Measurements from ENCODE around the gene POR. TPM values are rescaled to one million over a fixed set of nuclear protein-coding genes. Genes with fewer than 3 reads are reported as not detected.

The POR gene
- polyA plus RNA-seq, 6 donors from 2014 or later: 7.6 to 50.0 (median 35.4) TPM

- DNase-seq: no peak
- Mint-ChIP-seq H3K4me1 (peaks cover 4 to 12% (median 11%) of the 10 kb centered on the region in 3 donors), H3K4me3 (no peak overlapping the region), H3K36me3 (peaks cover 7 to 10% of the 10 kb centered on the region in 2 donors), H3K9me3 (peaks cover 0 to 5% (median 0%) of the 10 kb centered on the region in 7 donors), H3K27ac (peak overlapping the region in 2 of 6 donors; percentile 61 to 77), H3K27me3 (no peaks in the 10 kb centered on the region)
- ATAC-seq (ENCODE audit: low read depth in 2 of 2): no peak
Measured at GRCh38 chr7:75937958-75938786, 23.2 kb downstream of the POR start.

DNA sequence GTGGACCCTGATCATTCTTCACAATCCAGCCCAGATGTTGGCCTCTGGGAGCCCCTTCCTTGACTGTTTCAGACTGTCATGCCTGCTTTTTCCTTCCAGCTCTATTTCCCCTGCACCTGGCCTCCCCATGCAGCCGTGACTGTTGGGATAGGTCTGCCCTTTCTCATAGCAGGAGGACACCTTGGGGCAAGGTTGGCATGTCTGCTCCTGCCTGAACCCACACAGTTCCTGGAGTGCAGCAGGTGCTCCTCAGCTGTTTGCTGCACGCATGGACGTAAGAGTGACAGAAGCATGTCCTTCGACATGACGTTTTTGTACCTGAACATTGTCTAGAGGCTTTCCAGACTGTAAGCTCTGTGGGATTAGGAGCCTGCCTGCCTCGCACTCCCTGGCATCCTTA lies 24.0 kb downstream of the POR start:
- Mint-ChIP-seq H3K9me3 (peaks cover 0 to 5% (median 0%) of the 10 kb centered on the region in 7 donors), H3K36me3 (peaks cover 5 to 6% of the 10 kb centered on the region in 2 donors), H3K27me3 (no peaks in the 10 kb centered on the region), H3K4me1 (peaks cover 4 to 9% (median 6%) of the 10 kb centered on the region in 3 donors), H3K27ac (no peak overlapping the region), H3K4me3 (no peak overlapping the region)
- ATAC-seq (ENCODE audit: low read depth in 2 of 2) (no peak), DNase-seq (no peak)

- Mint-ChIP-seq H3K9me3 (no peaks in the 10 kb centered on the region), H3K4me1 (peaks cover 9 to 16% (median 13%) of the 10 kb centered on the region in 3 donors), H3K4me3 (no peak overlapping the region), H3K27me3 (no peaks in the 10 kb centered on the region), H3K27ac (no peak overlapping the region), H3K36me3 (no peaks in the 10 kb centered on the region)
- ATAC-seq (ENCODE audit: low read depth in 2 of 2) (no peak), DNase-seq (no peak)
Measured at GRCh38 chr7:75943864-75944263, 28.9 kb downstream of the POR start.

DNA sequence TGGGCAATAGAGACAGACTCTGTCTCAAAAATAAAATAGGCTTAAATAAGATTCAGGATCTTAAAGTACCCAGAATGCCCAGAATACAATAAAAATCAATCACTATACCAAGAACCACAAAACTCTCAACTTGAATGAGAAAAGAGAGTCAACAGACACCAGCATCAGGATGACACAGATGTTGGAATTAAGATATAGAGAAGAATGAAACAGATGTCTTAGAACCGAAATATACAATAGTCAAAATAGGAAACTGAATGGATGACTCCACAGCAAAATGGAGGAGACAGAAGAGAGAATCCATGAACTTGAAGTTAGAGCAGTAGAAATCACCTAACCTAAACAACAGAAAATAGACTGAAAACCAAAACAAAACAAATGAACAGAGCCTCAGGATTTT lies 29.6 kb downstream of the POR start:
- no peaks in the 10 kb centered on the region for H3K36me3 Mint-ChIP-seq
- H3K4me3 Mint-ChIP-seq: no peak overlapping the region
- H3K9me3 Mint-ChIP-seq: no peaks in the 10 kb centered on the region

DNA sequence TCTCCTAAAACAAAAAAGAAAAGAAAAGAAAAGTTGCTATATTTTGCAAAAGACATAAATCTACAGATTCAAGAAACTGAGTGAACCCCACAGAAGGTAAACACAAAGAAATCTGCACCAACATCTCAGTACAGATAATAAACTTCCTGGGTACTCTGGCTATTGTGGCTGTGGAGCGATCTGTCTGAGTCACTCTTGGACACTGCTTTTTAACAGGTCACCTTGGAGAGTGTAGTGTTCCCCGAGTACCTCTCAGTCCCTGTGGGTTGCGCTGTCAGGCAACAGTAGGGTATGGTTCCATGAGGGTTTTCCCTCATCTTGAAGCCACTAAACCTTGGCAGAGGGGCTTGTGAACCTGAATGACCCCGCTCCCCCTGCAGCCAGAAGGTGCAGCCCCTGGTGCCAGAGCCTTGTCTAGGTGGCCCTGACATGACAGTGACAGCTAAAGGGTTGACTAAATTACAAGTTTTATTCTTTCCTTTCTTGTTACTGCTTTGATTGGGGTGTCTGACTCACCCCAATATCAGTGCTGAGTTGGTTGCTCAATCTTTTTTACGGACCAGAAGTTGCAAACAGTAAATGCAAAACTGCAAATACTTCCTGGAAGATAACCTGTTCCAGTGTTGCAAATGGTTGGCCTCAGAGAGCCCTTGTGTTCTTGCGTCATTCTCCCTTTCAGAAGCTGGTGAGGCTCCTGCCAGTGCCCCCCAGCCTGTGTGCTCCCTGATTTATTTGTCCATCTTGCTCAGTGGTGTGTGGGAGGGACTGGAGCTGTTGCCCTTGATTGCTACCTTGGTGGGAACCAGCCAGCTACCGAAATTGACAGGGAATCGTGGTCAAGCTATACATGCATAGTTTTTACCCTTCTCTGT lies 30.6 kb downstream of the POR start:
- Mint-ChIP-seq H3K9me3 (no peaks in the 10 kb centered on the region), H3K36me3 (no peaks in the 10 kb centered on the region), H3K27ac (peak overlapping the region in 2 of 6 donors; percentile 27 to 64), H3K4me3 (no peak overlapping the region), H3K4me1 (peaks cover 9 to 16% (median 16%) of the 10 kb centered on the region in 3 donors), H3K27me3 (no peaks in the 10 kb centered on the region)
- no peak for ATAC-seq (ENCODE audit: low read depth in 2 of 2)
- DNase-seq: no peak

More for the DNA sequence above, 29.6 kb downstream of the POR start:
- ATAC-seq (ENCODE audit: low read depth in 2 of 2): no peak
- peaks cover 9 to 16% (median 13%) of the 10 kb centered on the region in 3 donors for H3K4me1 Mint-ChIP-seq
- DNase-seq: no peak
- peak overlapping the region in 2 of 6 donors; percentile 35 to 51 for H3K27ac Mint-ChIP-seq
- H3K27me3 Mint-ChIP-seq: no peaks in the 10 kb centered on the region

GRCh38 chr7:75946207-75946855 lies 31.4 kb downstream of the POR start:
- no peaks in the 10 kb centered on the region for H3K27me3 Mint-ChIP-seq
- H3K36me3 Mint-ChIP-seq: no peaks in the 10 kb centered on the region
- peaks cover 9 to 16% (median 16%) of the 10 kb centered on the region in 3 donors for H3K4me1 Mint-ChIP-seq
- peak overlapping the region in 1 of 6 donors; percentile 64 for H3K27ac Mint-ChIP-seq
- no peak overlapping the region for H3K4me3 Mint-ChIP-seq
- no peaks in the 10 kb centered on the region for H3K9me3 Mint-ChIP-seq
- DNase-seq (no peak), ATAC-seq (ENCODE audit: low read depth in 2 of 2) (no peak)

DNA sequence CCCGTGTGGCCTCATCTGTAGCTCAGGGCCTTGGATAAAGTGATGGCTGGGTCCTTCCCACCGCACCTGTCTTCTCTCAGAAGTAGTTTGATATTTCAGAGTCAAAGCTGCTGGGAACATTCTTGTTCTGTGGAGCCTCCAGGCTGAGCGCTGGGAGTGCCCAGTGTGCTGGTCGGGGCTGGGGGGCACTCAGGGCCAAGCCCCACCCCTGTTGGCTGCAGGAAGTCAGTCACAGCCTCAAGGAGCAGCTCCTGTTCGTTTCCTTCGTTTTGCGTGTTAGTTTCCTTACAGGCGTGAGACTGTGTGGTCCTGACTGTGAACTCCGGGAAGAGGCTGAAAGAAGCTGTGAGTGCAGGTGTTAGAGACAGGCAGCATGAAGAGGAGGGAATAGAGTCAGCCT lies 33.2 kb downstream of the POR start:
- H3K4me3 Mint-ChIP-seq: no peak overlapping the region
- no peak for DNase-seq
- H3K27me3 Mint-ChIP-seq: no peaks in the 10 kb centered on the region
- ATAC-seq (ENCODE audit: low read depth in 2 of 2): no peak
- H3K9me3 Mint-ChIP-seq: no peaks in the 10 kb centered on the region
- H3K27ac Mint-ChIP-seq: peak overlapping the region in 2 of 6 donors; percentile 20 to 47
- peaks cover 9 to 16% (median 16%) of the 10 kb centered on the region in 3 donors for H3K4me1 Mint-ChIP-seq
- no peaks in the 10 kb centered on the region for H3K36me3 Mint-ChIP-seq

DNA sequence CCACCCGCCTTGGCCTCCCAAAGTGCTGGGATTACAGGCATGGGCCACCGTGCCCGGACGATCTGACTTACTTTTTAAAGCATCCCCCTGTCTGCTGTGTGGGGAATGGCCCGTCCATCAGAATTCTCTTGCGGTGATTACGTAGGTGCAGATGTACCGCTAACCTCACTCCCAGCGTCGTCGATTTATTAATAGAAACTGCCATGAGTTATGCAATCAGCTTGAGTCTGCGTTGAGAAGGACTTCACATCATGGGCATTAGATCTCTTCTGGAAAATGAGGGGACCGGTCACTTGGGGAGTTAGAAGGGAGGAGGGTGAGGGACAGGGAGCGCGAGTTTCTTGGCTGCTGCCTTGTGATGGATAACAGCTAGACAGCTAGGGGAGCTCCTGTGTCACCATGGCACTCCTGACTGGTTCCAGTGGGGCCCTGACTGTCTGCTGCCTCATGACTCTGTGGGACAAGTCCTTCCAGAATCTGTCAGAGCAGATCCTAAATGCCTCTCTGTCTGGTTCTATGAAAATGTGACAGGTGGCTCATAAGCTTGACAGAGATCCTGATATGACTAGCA lies 35.2 kb downstream of the POR start:
- Mint-ChIP-seq H3K27me3 (no peaks in the 10 kb centered on the region), H3K27ac (peak overlapping the region in 1 of 6 donors; percentile 21)

GRCh38 chr7:75951506-75951905 lies 36.6 kb downstream of the POR start:
- Mint-ChIP-seq H3K27me3 (no peaks in the 10 kb centered on the region), H3K27ac (no peak overlapping the region), H3K9me3 (no peaks in the 10 kb centered on the region), H3K36me3 (peaks cover 0 to 9% of the 10 kb centered on the region in 2 donors), H3K4me3 (no peak overlapping the region), H3K4me1 (peaks cover 3 to 16% (median 8%) of the 10 kb centered on the region in 3 donors)
- DNase-seq (no peak), ATAC-seq (ENCODE audit: low read depth in 2 of 2) (no peak)

More for the DNA sequence above, 35.2 kb downstream of the POR start:
- Mint-ChIP-seq H3K36me3 (peaks cover 0 to 3% of the 10 kb centered on the region in 2 donors), H3K4me1 (peaks cover 6 to 16% (median 8%) of the 10 kb centered on the region in 3 donors), H3K4me3 (no peak overlapping the region), H3K9me3 (no peaks in the 10 kb centered on the region)
- ATAC-seq (ENCODE audit: low read depth in 2 of 2): no peak
- DNase-seq: no peak

- Mint-ChIP-seq H3K27ac (no peak overlapping the region), H3K4me3 (no peak overlapping the region), H3K4me1 (peaks cover 0 to 12% (median 3%) of the 10 kb centered on the region in 3 donors), H3K36me3 (peaks cover 0 to 13% of the 10 kb centered on the region in 2 donors), H3K9me3 (no peaks in the 10 kb centered on the region), H3K27me3 (no peaks in the 10 kb centered on the region)
- ATAC-seq (ENCODE audit: low read depth in 2 of 2): no peak
- DNase-seq: no peak
Measured at GRCh38 chr7:75953431-75953830, 38.5 kb downstream of the POR start.

DNA sequence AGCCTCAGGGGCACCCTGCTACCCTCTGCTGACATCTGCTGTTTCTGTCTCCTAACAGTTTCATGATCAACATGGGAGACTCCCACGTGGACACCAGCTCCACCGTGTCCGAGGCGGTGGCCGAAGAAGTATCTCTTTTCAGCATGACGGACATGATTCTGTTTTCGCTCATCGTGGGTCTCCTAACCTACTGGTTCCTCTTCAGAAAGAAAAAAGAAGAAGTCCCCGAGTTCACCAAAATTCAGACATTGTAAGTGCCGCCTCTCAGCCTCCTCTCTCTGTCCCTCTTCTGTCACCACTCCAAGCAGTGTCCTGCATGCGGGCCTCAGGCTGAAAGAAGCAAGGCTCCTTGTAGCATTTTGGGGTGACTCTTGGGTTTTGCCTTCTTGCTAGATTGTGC lies 39.0 kb downstream of the POR start:
- peak overlapping the region in 2 of 6 donors; percentile 80 to 85 for H3K27ac Mint-ChIP-seq
- H3K4me3 Mint-ChIP-seq: no peak overlapping the region
- no peak for ATAC-seq (ENCODE audit: low read depth in 2 of 2)
- peaks cover 0 to 8% (median 0%) of the 10 kb centered on the region in 3 donors for H3K4me1 Mint-ChIP-seq
- DNase-seq: no peak
- no peaks in the 10 kb centered on the region for H3K9me3 Mint-ChIP-seq
- H3K27me3 Mint-ChIP-seq: no peaks in the 10 kb centered on the region
- peaks cover 0 to 13% of the 10 kb centered on the region in 2 donors for H3K36me3 Mint-ChIP-seq

DNA sequence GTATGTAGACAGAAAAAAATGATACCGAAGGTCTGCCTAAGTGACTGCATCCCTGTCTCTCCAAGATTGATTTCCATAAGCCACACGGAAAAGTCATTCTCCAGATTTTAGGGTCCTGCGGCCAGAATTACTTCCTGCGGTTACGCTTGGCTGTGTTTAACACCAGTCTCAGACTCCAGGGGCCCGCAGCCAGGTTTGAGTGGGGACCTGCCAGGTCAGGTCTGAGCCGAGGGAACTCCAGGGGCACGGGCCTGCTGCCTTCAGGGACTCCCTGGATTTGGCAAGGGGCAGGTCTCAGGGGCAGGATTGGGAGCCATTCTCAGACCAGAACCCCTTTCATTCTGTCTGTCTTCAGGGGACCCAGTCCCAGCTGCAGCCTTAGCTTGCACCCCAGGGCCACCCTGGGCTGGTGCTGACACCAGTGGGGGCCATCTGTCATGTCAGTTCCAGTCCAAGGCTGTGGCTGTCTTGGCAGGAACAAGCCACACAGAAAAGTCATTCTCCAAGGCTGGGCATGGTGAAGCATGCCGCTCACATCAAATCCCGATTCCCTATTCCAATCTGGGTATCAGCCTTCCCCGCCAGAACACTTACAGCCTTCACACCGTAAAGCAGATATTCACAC lies 40.5 kb downstream of the POR start:
- ATAC-seq (ENCODE audit: low read depth in 2 of 2): no peak
- Mint-ChIP-seq H3K4me1 (peaks cover 0 to 4% (median 0%) of the 10 kb centered on the region in 3 donors), H3K9me3 (no peaks in the 10 kb centered on the region), H3K27me3 (no peaks in the 10 kb centered on the region), H3K36me3 (peaks cover 0 to 13% of the 10 kb centered on the region in 2 donors), H3K27ac (peak overlapping the region in 1 of 6 donors; percentile 86), H3K4me3 (no peak overlapping the region)
- DNase-seq: no peak
